SKM-1 treated with dmso at 0.1 percent for 144 hours (cell line): ENCODE results near the gene ATAD3B.
"Not testable (repeated sequence)": the region's sequence is repeated elsewhere in the genome, so short reads cannot be mapped to it uniquely, and the experiment has no call there.

Source experiments
- DNase-seq: peaks from one replicate; lab custom pipeline; 2025; ENCODE audit not compliant: unreplicated experiment; lab: John Stamatoyannopoulos, UW

The ATAD3B gene

DNA sequence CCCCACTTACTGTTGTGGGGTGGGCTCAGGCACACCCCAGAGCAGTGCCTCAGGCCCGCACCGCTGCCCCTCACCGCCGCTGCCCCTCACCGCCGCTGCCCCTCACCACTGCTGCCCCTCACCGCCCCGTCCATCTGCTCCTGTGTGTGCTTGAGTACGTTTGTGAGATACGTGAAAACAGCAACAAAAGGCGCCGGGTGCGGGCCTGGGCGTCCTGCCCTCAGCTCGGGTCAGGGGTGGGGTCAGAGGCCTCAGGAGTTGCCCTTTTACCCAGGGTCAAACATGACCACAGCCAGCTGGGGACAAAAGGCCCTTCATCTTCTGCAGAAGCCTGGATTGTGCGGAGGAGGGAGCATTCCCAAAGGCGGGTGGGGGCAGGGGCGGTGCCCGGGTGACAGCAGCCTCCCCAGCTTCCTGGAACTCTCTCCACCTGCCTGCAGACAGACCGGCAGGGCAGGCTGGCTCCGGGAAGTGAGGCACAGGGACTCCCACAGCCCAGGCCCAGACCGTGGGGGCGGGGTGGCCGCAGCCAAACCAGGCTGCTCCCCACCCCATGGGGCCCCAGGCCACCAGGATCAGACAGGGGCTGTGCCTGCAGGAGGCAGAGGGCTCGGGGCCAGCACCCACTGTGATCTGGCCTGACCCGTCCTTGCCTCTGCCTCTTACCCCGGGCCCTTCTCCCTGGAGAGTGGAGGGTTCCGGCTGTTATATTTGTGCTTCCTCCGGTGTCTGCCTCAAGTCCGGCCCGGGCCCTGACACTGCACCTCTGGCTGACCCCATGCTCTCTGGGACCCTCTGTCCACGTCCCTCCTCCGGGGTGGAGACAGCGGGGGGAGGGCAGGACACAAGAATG, 38.4 kb upstream of the ATAD3B start:
- no peak for DNase-seq

DNA sequence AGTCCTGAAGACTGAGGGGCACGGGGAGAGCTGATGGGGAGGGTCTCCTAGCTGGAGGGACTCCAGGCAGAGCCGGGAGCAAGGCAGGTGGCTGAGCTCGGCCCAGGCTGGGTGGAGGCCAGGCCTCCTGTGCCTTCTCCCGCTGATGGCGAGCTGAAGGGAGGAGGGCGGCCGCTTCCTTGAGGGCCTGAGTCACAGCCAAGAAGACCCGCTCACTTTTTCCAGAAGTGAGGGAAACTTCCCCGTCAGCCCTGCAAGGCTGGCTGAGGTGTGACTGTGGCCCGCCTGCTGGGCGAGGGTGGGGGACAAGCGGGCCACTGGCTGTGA, 37.8 kb upstream of the ATAD3B start:
- DNase-seq: no peak

DNA sequence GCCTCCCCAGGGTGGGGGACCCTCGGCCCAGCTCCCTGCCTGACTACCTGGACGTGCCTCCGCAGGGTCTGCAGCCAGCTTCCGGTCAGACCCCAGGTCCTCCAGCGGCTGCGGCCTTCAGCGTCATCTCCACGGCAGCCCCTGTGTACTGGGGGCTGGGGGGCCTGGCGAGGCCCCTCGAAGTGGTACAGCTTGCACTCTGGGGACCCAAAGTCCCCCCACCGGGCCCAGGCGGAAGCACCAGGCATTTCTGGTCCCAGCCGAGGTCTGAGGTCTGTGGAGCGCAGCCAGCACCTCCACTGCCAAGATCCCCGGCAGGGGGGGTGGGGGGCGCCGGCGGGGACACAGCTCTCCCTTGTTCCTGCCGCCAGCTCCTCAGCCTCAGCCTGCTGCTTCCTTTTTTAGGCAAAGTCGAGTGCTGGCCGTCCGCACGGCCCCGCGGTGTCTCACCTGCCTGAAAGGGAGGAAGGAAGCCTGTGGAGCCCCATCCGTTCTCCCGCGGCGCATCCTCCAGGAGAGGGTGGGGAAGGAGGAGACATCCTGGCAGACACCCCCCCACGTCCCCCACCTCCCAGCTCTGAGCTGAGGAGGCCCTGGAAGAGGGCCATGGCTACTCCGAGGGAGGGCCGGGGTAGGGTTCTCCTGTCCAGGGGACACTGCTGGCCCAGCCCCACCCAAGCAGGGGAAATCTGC, 37.3 kb upstream of the ATAD3B start:
- no peak for DNase-seq

DNA sequence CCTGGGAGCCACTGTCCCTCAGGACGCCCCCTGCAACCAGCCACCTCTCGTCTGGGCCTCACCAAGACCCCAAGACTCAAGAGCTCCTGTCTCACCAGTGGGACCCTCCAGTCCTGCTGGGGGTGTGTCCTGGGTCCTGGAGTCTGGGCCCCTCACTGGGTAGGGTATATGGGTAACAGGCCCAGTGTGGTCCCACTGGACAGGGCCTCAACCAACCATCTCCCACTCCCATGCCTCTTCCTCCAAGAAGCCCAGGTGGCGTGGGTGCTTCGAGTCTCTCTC, 36.8 kb upstream of the ATAD3B start:
- no peak for DNase-seq

DNA sequence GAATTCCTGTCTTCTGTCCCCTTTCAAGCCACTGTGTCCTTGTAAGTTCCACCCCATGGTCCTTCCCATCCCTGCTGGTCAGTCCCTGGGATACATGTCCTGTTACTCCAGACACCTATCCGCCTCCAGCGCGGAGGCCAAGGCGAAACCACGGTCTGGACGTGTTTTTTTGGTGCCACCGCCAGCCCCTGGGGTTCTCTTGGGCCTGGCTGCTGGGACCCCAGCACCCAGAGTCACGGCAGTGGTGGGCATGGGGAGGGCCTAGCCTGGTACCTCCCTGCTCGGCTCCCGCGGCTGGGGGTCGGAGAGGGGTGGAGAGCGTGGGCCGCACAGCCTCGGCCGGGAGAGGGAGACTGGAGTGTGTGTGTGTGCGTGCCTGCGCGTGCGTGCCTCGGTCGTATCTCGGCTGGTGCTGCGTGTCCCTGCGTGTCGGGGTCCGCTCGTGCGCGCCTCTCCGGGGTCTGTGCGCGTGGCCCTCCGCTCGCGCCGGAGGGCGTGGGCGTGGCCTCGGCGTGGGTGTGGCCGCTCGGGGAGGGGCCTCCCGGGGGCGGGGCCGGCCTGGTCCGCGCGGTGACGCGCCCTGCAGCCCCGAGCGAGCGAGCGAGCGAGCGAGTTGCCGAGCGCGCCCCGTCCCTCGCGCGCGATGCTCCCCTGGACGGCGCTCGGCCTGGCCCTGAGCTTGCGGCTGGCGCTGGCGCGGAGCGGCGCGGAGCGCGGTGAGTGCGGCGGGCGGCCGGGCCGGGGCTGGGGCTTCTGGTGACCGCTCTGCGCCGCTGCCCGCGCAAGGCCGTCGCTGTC, 36.3 kb upstream of the ATAD3B start, which contains the start of gene VWA1:
Gene VWA1 (plus strand): TSS at position 585 of the 798 bp plus-strand sequence. CDS start 59 bp downstream, at position 644.
- DNase-seq: no peak

DNA sequence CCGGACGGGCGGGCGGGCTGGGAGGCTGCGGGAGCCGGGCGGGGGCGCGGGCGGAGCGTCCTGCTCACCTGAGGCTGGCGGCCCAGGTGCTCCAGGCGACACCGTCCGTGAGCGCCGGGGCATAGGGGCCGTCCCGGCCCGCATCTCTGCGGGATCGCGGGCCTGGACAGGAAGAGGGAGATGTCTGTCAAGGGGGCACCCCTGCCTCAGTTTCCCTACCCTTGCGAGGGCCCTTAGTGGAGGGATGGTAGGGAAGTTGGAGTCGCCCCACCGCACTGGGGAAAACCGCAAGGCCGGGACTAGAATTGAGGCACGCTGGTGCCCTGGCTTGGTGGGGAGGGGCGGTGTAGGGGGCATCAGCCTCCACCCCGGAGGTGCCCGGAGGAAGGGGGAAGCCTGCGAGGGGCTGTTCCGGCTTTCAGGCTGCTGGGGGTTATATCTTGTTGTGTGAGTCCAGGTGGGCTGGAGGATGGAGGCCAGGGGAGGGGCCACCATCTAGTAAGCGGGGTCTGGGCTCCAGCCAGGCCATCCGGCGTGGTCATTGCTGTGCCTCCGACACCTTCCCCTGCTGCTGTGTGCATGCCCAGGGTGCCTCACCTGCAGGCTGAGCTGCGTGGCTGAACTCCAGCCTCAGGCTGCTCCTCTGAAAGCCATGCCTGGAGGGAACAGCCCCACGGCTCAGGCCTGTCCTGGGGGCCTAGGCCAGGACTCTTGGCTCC, 35.5 kb upstream of the ATAD3B start:
- no peak for DNase-seq

DNA sequence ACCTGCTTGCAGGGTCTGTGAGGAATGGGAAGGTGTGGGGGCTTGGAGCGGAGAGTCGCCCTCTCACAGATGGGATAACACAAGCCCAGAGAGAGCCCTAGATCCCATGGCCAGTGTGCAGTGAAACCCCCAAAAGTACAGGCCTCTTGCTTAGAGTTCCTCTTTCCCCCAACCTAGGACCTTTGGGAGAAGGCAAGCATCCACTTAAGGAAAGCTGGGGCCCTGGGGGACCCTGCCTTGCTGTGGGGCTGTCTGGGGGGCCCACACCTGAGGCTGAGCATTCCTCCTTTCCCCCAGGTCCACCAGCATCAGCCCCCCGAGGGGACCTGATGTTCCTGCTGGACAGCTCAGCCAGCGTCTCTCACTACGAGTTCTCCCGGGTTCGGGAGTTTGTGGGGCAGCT, 34.9 kb upstream of the ATAD3B start:
- DNase-seq: no peak

DNA sequence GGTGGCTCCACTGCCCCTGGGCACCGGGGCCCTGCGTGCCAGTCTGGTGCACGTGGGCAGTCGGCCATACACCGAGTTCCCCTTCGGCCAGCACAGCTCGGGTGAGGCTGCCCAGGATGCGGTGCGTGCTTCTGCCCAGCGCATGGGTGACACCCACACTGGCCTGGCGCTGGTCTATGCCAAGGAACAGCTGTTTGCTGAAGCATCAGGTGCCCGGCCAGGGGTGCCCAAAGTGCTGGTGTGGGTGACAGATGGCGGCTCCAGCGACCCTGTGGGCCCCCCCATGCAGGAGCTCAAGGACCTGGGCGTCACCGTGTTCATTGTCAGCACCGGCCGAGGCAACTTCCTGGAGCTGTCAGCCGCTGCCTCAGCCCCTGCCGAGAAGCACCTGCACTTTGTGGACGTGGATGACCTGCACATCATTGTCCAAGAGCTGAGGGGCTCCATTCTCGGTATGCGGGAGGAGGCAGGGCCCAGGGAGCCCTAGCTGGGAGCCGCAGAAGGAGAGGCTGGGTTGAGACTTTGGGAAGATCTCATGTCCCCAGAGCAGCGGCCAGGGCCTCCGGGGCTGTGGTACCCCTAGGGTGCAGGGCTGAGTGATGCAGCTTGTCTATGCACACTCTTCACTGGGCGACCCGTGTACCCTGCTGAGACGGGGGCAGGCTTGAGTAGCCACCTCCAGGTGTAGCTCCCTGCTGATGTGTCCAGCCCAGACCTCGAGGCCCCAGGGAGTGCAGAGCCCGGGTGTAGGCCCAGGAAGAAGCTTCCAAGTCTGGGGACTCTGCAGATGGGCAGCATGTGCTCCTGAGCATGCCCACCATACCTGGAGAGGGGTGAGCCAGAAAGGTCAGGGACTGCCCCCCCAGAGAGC, 34.3 kb upstream of the ATAD3B start:
- no peak for DNase-seq

GRCh38 chr1:1437904-1438376, 33.6 kb upstream of the ATAD3B start:
- peak; percentile 52 for DNase-seq

- DNase-seq: no peak
Observed at GRCh38 chr1:1438531-1439381, 32.8 kb upstream of the ATAD3B start.

DNA sequence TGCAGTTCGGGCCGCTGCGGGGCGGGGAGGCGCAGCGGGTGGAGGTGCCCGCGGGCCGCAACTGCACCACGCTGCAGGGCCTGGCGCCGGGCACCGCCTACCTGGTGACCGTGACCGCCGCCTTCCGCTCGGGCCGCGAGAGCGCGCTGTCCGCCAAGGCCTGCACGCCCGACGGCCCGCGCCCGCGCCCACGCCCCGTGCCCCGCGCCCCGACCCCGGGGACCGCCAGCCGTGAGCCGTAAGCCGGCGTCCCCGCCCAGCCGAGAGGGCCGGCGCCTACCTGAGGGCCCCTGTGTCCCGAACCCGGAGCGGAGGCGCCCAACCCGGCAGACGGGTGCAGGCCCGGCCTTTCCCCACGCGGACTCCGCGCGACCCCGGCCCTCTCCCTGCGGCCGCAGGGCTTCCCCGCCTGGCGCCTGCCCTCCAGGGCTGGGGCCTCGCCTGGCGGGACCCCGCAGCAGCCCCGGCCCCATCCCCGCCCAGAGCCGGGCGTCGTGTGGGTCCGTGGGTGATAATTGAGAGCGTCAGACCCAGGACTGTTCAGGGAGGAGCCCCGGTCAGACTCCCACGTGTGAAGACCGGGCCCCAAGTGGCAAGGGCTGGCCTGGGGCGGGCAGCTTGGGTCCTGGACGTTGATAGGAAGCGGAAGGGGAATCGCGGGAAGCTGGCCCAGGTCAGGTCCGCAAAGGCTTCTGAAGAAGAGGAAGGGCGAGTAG, 31.9 kb upstream of the ATAD3B start:
- no peak for DNase-seq

- DNase-seq: no peak
Observed at GRCh38 chr1:1440262-1441001, 31.1 kb upstream of the ATAD3B start.

- DNase-seq: peak; percentile 19
Observed at GRCh38 chr1:1441002-1441888, 30.3 kb upstream of the ATAD3B start.

DNA sequence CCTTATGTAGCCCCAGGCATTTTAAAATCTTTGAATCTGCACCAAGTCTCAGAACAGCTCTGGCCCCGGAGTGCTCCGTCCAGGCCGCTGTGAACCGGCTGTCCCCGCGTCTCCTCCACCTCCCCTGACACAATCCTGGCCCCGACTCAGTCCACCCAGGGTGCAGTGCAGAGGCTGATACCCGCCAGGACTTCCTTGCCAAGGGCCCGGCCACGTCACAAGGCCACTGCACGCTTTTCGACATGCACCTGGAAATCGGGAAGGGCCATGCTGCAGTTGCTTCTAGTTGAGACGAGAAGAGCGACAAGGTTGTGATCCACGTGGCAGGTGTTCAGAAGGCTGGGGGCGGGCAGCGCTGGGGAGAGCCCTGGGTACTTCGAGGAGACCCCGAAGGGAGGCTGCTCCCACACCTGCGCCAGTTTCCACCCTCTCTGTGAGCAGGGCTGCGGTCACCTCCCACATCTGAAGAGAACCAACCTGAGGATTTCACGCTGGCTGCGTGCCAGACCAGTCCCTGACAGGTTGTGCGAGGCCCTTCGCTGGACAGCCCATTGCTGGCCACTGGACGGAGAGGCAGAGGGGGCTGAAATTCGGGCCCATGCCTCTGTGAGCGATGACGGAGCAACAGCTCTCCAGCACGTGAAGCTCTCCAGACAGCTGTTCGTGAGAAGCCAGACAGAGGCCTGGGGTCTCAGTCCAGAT, 29.3 kb upstream of the ATAD3B start:
- DNase-seq: no peak

- not testable (repeated sequence) for DNase-seq
Observed at GRCh38 chr1:1446631-1447030, 24.9 kb upstream of the ATAD3B start.

GRCh38 chr1:1449099-1449739, 22.3 kb upstream of the ATAD3B start, which contains the start of gene ATAD3C:
ATAD3C (plus strand) TSS chr1:1449689; CDS start chr1:1450684, 995 bp downstream.
- no peak for DNase-seq
